Lower leg skin (tissue), 4 donors: ENCODE measurements around the gene MCM3AP. TPM values are rescaled to one million over a fixed set of nuclear protein-coding genes. Genes with fewer than 3 reads are reported as not detected.

Experiments used
- DNase-seq, 2 donors: peaks; one replicate each; pipeline ENCODE4 v3.0.0-alpha.2; 2019; ENCODE audit warnings: low spot score in 2 of 2
- H3K4me3 ChIP-seq: fragments of 200-600 bp; sonication (generic); 2 replicates; pipeline ENCODE4 v1.5.1; 2017; ENCODE audit warnings: mild to moderate bottlenecking, low read depth; ENCODE audit not compliant: poor library complexity, severe bottlenecking
- CTCF ChIP-seq, 3 donors: fragments of 450-650 bp; IDR thresholded peaks; one replicate each; pipeline ENCODE4 v1.5.1; 2016; ENCODE audit warnings: antibody characterized with exemption in 3 of 3, mild to moderate bottlenecking in 3 of 3, moderate library complexity in 2 of 3
- POLR2A ChIP-seq, 2 donors: fragments of 450-650 bp; IDR thresholded peaks; one replicate each; pipeline ENCODE4 v1.6.1; 2016 to 2017; ENCODE audit warnings: antibody characterized with exemption in 2 of 2, mild to moderate bottlenecking in 1 of 2, moderate library complexity in 1 of 2
- WGBS, 2 donors: methylation state at CpG; one replicate each; pipeline ENCODE4 v1.1.5; 2018; 5-methylcytosine and 5-hydroxymethylcytosine counted together
- intact Hi-C: fragments of 100-400 bp; cut with DNase I; formaldehyde crosslinking; loops from one replicate; pipeline ENCODE4 v1.15.0; 2023; ENCODE audit warnings: low total_unique reads
- total RNA-seq, 4 donors: library from RNA; depleted of rRNA; stranded (reverse); fragments of >200 nt; gene quantifications; one replicate each; pipeline ENCODE4 v1.1.0, GENCODE V29; 2016

MCM3AP gene
- total RNA-seq, 4 donors from 2014 or later, result 45.5 to 71.4 (median 57.7) TPM

GRCh38 chr21:46216132-46216747 lies 69.2 kb downstream of the MCM3AP start:
- no peak overlapping the region for H3K4me3 ChIP-seq
- TF ChIP-seq POLR2A (IDR thresholded peaks at IDR 0.05) (no peak), CTCF (IDR thresholded peaks at IDR 0.05) (no peak)
- intact Hi-C loops, result no loop called here
- 92 to 94% methylated on average over 16 of the region's 16 CpGs for WGBS, 2 donors
- DNase-seq, result no peak

GRCh38 chr21:46215436-46216131 lies 69.8 kb downstream of the MCM3AP start:
- TF ChIP-seq CTCF (IDR thresholded peaks at IDR 0.05) (no peak), POLR2A (IDR thresholded peaks at IDR 0.05) (no peak)
- 88% methylated on average over 18 of the region's 20 CpGs for WGBS, 2 donors
- no peak for DNase-seq
- intact Hi-C loops, result no loop called here
- H3K4me3 ChIP-seq, result no peak overlapping the region

GRCh38 chr21:46214478-46215340 lies 70.7 kb downstream of the MCM3AP start:
- DNase-seq, result peak in 1 of 2 donors; percentile 82
- no peak overlapping the region for H3K4me3 ChIP-seq
- TF ChIP-seq CTCF (IDR thresholded peaks at IDR 0.05) (no peak), POLR2A (IDR thresholded peaks at IDR 0.05) (no peak)
- WGBS, 2 donors, result 92 to 93% methylated on average over 20 to 26 of the region's 27 CpGs
- intact Hi-C loops, result no loop called here

- intact Hi-C loops, result no loop called here
- no peak for TF ChIP-seq CTCF (IDR thresholded peaks at IDR 0.05)
- TF ChIP-seq POLR2A (IDR thresholded peaks at IDR 0.05), result no peak
- no peak overlapping the region for H3K4me3 ChIP-seq
- 80 to 82% methylated on average over 15 of the region's 15 CpGs for WGBS, 2 donors
- DNase-seq, result peak in 1 of 2 donors; percentile 76
Measured at GRCh38 chr21:46213620-46214286, 71.7 kb downstream of the MCM3AP start.

- intact Hi-C loops, result no loop called here
Measured at GRCh38 chr21:46212721-46213484, 72.5 kb downstream of the MCM3AP start.

More at GRCh38 chr21:46212721-46213484, 72.5 kb downstream of the MCM3AP start:
- no peak overlapping the region for H3K4me3 ChIP-seq
- peak in 1 of 2 donors; percentile 70 for DNase-seq
- TF ChIP-seq CTCF (IDR thresholded peaks at IDR 0.05) (no peak), POLR2A (IDR thresholded peaks at IDR 0.05) (no peak)
- WGBS, 2 donors, result 91 to 92% methylated on average over 18 of the region's 18 CpGs
